HepG2 (cell line): ENCODE results near the gene R3HDM4. TPM values are rescaled to one million over a fixed set of nuclear protein-coding genes. Genes with fewer than 3 reads are reported as not detected.

Experiments used
- ATF2 ChIP-seq: sonication (generic); formaldehyde crosslinking; IDR thresholded peaks from 2 replicates; pipeline ENCODE4 v1.4.0; 2020; ENCODE audit warnings: missing genetic modification reagents
- MED8 ChIP-seq: sonication (generic); formaldehyde crosslinking; IDR thresholded peaks from 2 replicates; pipeline ENCODE4 v1.8.1; 2023; ENCODE audit warnings: mild to moderate bottlenecking, missing genetic modification reagents; ENCODE audit not compliant: insufficient replicate concordance
- SP4 ChIP-seq: sonication (generic); formaldehyde crosslinking; IDR thresholded peaks from 2 replicates; pipeline ENCODE4 v1.8.1; 2023; ENCODE audit warnings: mild to moderate bottlenecking, missing genetic modification reagents
- TCF12 ChIP-seq, 2 experiments: fragments of 450-650 bp in 1 of 2; sonication (generic) in 1 of 2; formaldehyde crosslinking in 1 of 2; IDR thresholded peaks; 2 replicates each; pipeline versions ENCODE4 v1.6.1 to v1.8.0; 2017 to 2022; ENCODE audit warnings: antibody characterized with exemption in 1 of 2, mild to moderate bottlenecking in 1 of 2, missing genetic modification reagents in 1 of 2, moderate library complexity in 1 of 2
- TGIF2 ChIP-seq: IDR thresholded peaks from 2 replicates; pipeline ENCODE4 v1.6.1; 2016; ENCODE audit warnings: control low read depth, missing compliant biosample characterization
- YY1 ChIP-seq: IDR thresholded peaks from 2 replicates; pipeline ENCODE4 v1.6.1; 2011; ENCODE audit warnings: low read length, low read depth, moderate library complexity, mild to moderate bottlenecking; ENCODE audit not compliant: insufficient read depth, insufficient replicate concordance
- ZBED4 ChIP-seq: sonication (generic); formaldehyde crosslinking; IDR thresholded peaks from 2 replicates; pipeline ENCODE4 v1.4.0; 2020; ENCODE audit warnings: missing genetic modification reagents, borderline replicate concordance
- ZBTB10 ChIP-seq: sonication (generic); formaldehyde crosslinking; IDR thresholded peaks from 2 replicates; pipeline ENCODE4 v1.4.0; 2020; ENCODE audit warnings: missing genetic modification reagents, borderline replicate concordance
- ZBTB49 ChIP-seq: sonication (generic); formaldehyde crosslinking; IDR thresholded peaks from 2 replicates; pipeline ENCODE4 v1.4.0; 2020; ENCODE audit warnings: missing genetic modification reagents, borderline replicate concordance
- ZMAT5 ChIP-seq: sonication (generic); formaldehyde crosslinking; IDR thresholded peaks from 2 replicates; pipeline ENCODE4 v1.5.0; 2020; ENCODE audit warnings: mild to moderate bottlenecking, low read depth, missing genetic modification reagents, borderline replicate concordance
- ZNF230 ChIP-seq: sonication (generic); formaldehyde crosslinking; IDR thresholded peaks from 2 replicates; pipeline ENCODE4 v1.4.0; 2020; ENCODE audit warnings: mild to moderate bottlenecking, missing genetic modification reagents
- ZNF383 ChIP-seq: sonication (generic); formaldehyde crosslinking; IDR thresholded peaks from 2 replicates; pipeline ENCODE4 v1.4.0; 2020; ENCODE audit warnings: missing genetic modification reagents, mild to moderate bottlenecking, borderline replicate concordance
- ZNF563 ChIP-seq: sonication (generic); formaldehyde crosslinking; IDR thresholded peaks from 2 replicates; pipeline ENCODE4 v1.8.0; 2022; ENCODE audit warnings: mild to moderate bottlenecking, moderate library complexity, missing genetic modification reagents
- ZNF570 ChIP-seq: sonication (generic); formaldehyde crosslinking; IDR thresholded peaks from 2 replicates; pipeline ENCODE4 v1.4.0; 2020; ENCODE audit warnings: mild to moderate bottlenecking, missing genetic modification reagents, borderline replicate concordance
- ZNF790 ChIP-seq: sonication (generic); formaldehyde crosslinking; IDR thresholded peaks from 2 replicates; pipeline ENCODE4 v1.8.0; 2022; ENCODE audit warnings: missing genetic modification reagents, mild to moderate bottlenecking, borderline replicate concordance
- polyA plus RNA-seq, 8 experiments: library from polyadenylated mRNA; depleted of rRNA in 3 of 8; stranded (reverse) in 7 of 8; unstranded in 1 of 8; fragments of >200 nt; fragmentation: Illumina TruSeq in 4 of 8; extraction: Trizol in 4 of 8; gene quantifications; 2 replicates each; pipeline versions ENCODE4 v1.2.1 to v1.2.3, GENCODE V29; 2011 to 2016; ENCODE audit warnings: low read depth in 4 of 8, missing spikeins in 1 of 8, mixed read lengths in 1 of 8; ENCODE audit not compliant: insufficient read depth in 1 of 8
- total RNA-seq, 5 experiments: library from RNA; depleted of rRNA; stranded (reverse); fragments of >200 nt; fragmentation: Illumina TruSeq; extraction: Trizol; gene quantifications; 2 replicates each; pipeline ENCODE4 v1.2.3, GENCODE V29; 2016; ENCODE audit warnings: low read depth in 1 of 5

Gene R3HDM4
- total and polyA plus RNA-seq, 2 of the 13 experiments (the other 11 are each of a cell fraction or from before 2014, with no cell fraction given), result 26.2 to 26.9 TPM

- peak; percentile 97 for TF ChIP-seq ZBTB10
- no peak for TF ChIP-seq ZNF383 (CRISPR knock-in tag)
- TF ChIP-seq TGIF2 (CRISPR knock-in tag), result no peak; the same call in 1 of the 2 replicates
- no peak for TF ChIP-seq ZMAT5 (CRISPR knock-in tag)
- TF ChIP-seq ZBTB49, result no peak
- TF ChIP-seq ZNF563 (CRISPR knock-in tag), result peak; percentile 52; the same call in 1 of the 2 replicates
- peak; percentile 25; the same call in 1 of the 2 replicates for TF ChIP-seq SP4 (CRISPR knock-in tag)
- TF ChIP-seq ZNF790 (CRISPR knock-in tag), result 0 out of 2 replicates have a peak, but pooled peaks have one; percentile 41
- no peak for TF ChIP-seq ZNF570
- TF ChIP-seq YY1, result peak; percentile 77
- no peak for TF ChIP-seq ZNF230
- peak; percentile 90 for TF ChIP-seq ATF2 (CRISPR knock-in tag)
- TF ChIP-seq MED8 (CRISPR knock-in tag), result peak; percentile 96
- TF ChIP-seq ZBED4 (CRISPR knock-in tag), result peak; percentile 90; the same call in 1 of the 2 replicates
- TF ChIP-seq TCF12 (IDR thresholded peaks at IDR 0.05), result no peak
- peak; percentile 99 for TF ChIP-seq TCF12 (CRISPR knock-in tag; IDR thresholded peaks at IDR 0.05)
These were observed 39.8 kb upstream of the R3HDM4 start (continued) for GRCh38 chr19:952680-953444.
